Thyroid gland (tissue), 4 donors: ENCODE data around the gene ATP8B1.

Experiments
- POLR2A ChIP-seq, 2 donors: fragments of 450-650 bp; IDR thresholded peaks; one replicate each; pipeline ENCODE4 v1.6.1; 2017; ENCODE audit warnings: antibody characterized with exemption in 2 of 2, mild to moderate bottlenecking in 2 of 2, moderate library complexity in 1 of 2
- TF ChIP-seq, protein P1 (sequence below), 6 experiments: fragments of 200-600 bp in 3 of 6; fragments of 450-650 bp in 3 of 6; sonication (generic) in 3 of 6; IDR thresholded peaks; one replicate each; pipeline ENCODE4 v1.5.1; 2016 to 2019; ENCODE audit warnings: antibody characterized with exemption in 6 of 6, mild to moderate bottlenecking in 2 of 6, inconsistent platforms in 1 of 6, moderate library complexity in 1 of 6

DNA sequence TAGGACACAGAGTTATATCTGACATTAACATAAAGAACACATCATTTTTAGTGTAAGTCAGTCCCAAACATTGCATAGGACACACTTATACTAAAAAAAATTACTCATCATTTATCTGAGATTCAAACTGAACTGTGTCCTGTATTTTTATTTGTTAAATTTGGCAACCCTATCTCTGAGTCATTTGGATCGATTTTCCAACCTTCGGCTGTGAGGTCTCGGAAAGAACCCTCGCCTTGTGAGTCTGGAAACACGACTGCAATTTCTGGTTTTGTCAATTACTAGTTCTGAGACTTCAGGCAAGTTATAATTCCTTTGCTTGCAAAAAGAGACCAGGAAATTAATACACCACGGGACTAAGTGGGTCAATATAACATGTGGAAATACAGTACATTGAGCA lies 14.0 kb downstream of the ATP8B1 start:
- TF ChIP-seq POLR2A (IDR thresholded peaks at IDR 0.05), result no peak
- TF ChIP-seq, protein P1, sequence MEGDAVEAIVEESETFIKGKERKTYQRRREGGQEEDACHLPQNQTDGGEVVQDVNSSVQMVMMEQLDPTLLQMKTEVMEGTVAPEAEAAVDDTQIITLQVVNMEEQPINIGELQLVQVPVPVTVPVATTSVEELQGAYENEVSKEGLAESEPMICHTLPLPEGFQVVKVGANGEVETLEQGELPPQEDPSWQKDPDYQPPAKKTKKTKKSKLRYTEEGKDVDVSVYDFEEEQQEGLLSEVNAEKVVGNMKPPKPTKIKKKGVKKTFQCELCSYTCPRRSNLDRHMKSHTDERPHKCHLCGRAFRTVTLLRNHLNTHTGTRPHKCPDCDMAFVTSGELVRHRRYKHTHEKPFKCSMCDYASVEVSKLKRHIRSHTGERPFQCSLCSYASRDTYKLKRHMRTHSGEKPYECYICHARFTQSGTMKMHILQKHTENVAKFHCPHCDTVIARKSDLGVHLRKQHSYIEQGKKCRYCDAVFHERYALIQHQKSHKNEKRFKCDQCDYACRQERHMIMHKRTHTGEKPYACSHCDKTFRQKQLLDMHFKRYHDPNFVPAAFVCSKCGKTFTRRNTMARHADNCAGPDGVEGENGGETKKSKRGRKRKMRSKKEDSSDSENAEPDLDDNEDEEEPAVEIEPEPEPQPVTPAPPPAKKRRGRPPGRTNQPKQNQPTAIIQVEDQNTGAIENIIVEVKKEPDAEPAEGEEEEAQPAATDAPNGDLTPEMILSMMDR (IDR thresholded peaks at IDR 0.05), result no peak
